ENCODE data around the gene DCTD. TPM values are rescaled to one million over a fixed set of nuclear protein-coding genes. Genes with fewer than 3 reads are reported as not detected.

The DCTD gene
- total RNA-seq, 2 experiments from 2014 or later, result 115 to 117 TPM

GRCh38 chr4:182886205-182886604, 31.0 kb downstream of the DCTD start:
- DNase-seq, result no peak
- intact Hi-C loops (cut with micrococcal nuclease), result no loop called here
- POLR2A ChIA-PET, result no interaction called here
- no peaks in the 10 kb centered on the region for H3K4me1 Mint-ChIP-seq (ENCODE audit: low read depth)
- H3K36me3 Mint-ChIP-seq, result peaks cover 85% of the 10 kb centered on the region
- H3K27ac Mint-ChIP-seq, result no peak overlapping the region
- H3K9me3 Mint-ChIP-seq, result peaks cover 16% of the 10 kb centered on the region
- no peaks in the 10 kb centered on the region for H3K27me3 Mint-ChIP-seq
- H3K4me3 Mint-ChIP-seq, result no peak overlapping the region
- CTCF ChIA-PET, result no interaction called here

GRCh38 chr4:182885738-182886077, 31.5 kb downstream of the DCTD start:
- ChIA-PET POLR2A (no interaction called here), CTCF (no interaction called here)
- no peak overlapping the region for H3K27ac Mint-ChIP-seq

GRCh38 chr4:182885022-182885737, 32.0 kb downstream of the DCTD start:
- Mint-ChIP-seq H3K27me3 (no peaks in the 10 kb centered on the region), H3K27ac (no peak overlapping the region), H3K4me3 (no peak overlapping the region), H3K9me3 (peaks cover 16% of the 10 kb centered on the region), H3K4me1 (ENCODE audit: low read depth) (no peaks in the 10 kb centered on the region), H3K36me3 (peaks cover 83% of the 10 kb centered on the region)
- DNase-seq, result no peak
- POLR2A ChIA-PET, result no interaction called here
- CTCF ChIA-PET, result no interaction called here
- intact Hi-C loops (cut with micrococcal nuclease), result no loop called here

More at GRCh38 chr4:182885738-182886077, 31.5 kb downstream of the DCTD start:
- H3K9me3 Mint-ChIP-seq, result peaks cover 16% of the 10 kb centered on the region
- H3K36me3 Mint-ChIP-seq, result peaks cover 85% of the 10 kb centered on the region
- no peaks in the 10 kb centered on the region for H3K27me3 Mint-ChIP-seq
- H3K4me1 Mint-ChIP-seq (ENCODE audit: low read depth), result no peaks in the 10 kb centered on the region
- H3K4me3 Mint-ChIP-seq, result no peak overlapping the region
- no peak for DNase-seq
- intact Hi-C loops (cut with micrococcal nuclease), result no loop called here

- Mint-ChIP-seq H3K9me3 (peaks cover 16% of the 10 kb centered on the region), H3K36me3 (peaks cover 73% of the 10 kb centered on the region), H3K27ac (no peak overlapping the region), H3K27me3 (no peaks in the 10 kb centered on the region), H3K4me3 (no peak overlapping the region), H3K4me1 (ENCODE audit: low read depth) (no peaks in the 10 kb centered on the region)
- DNase-seq, result no peak
- ChIA-PET POLR2A (no interaction called here), CTCF (no interaction called here)
- intact Hi-C loops (cut with micrococcal nuclease), result no loop called here
Observed at GRCh38 chr4:182884040-182884439, 33.1 kb downstream of the DCTD start.

GRCh38 chr4:182883351-182883750, 33.8 kb downstream of the DCTD start:
- Mint-ChIP-seq H3K36me3 (peaks cover 66% of the 10 kb centered on the region), H3K27me3 (no peaks in the 10 kb centered on the region), H3K27ac (no peak overlapping the region), H3K4me1 (ENCODE audit: low read depth) (no peaks in the 10 kb centered on the region), H3K9me3 (peaks cover 16% of the 10 kb centered on the region), H3K4me3 (no peak overlapping the region)
- ChIA-PET POLR2A (no interaction called here), CTCF (no interaction called here)
- intact Hi-C loops (cut with micrococcal nuclease), result no loop called here
- no peak for DNase-seq

GRCh38 chr4:182881914-182882313, 35.3 kb downstream of the DCTD start:
- Mint-ChIP-seq H3K4me1 (ENCODE audit: low read depth) (no peaks in the 10 kb centered on the region), H3K36me3 (peaks cover 58% of the 10 kb centered on the region), H3K27me3 (no peaks in the 10 kb centered on the region), H3K4me3 (no peak overlapping the region), H3K9me3 (peaks cover 14% of the 10 kb centered on the region), H3K27ac (no peak overlapping the region)
- POLR2A ChIA-PET, result no interaction called here
- no peak for DNase-seq
- intact Hi-C loops (cut with micrococcal nuclease), result no loop called here
- CTCF ChIA-PET, result no interaction called here

GRCh38 chr4:182880387-182881356, 36.5 kb downstream of the DCTD start:
- ChIA-PET POLR2A (no interaction called here), CTCF (no interaction called here)
- no peak overlapping the region for H3K27ac Mint-ChIP-seq
- no peak overlapping the region for H3K4me3 Mint-ChIP-seq
- H3K4me1 Mint-ChIP-seq (ENCODE audit: low read depth), result no peaks in the 10 kb centered on the region
- no peak for DNase-seq
- H3K36me3 Mint-ChIP-seq, result peaks cover 46% of the 10 kb centered on the region
- no peaks in the 10 kb centered on the region for H3K27me3 Mint-ChIP-seq
- H3K9me3 Mint-ChIP-seq, result peaks cover 7% of the 10 kb centered on the region
- intact Hi-C loops (cut with micrococcal nuclease), result no loop called here

- peaks cover 46% of the 10 kb centered on the region for H3K36me3 Mint-ChIP-seq
- DNase-seq, result no peak
- H3K4me1 Mint-ChIP-seq (ENCODE audit: low read depth), result no peaks in the 10 kb centered on the region
- H3K27ac Mint-ChIP-seq, result no peak overlapping the region
- no peaks in the 10 kb centered on the region for H3K27me3 Mint-ChIP-seq
- peaks cover 3% of the 10 kb centered on the region for H3K9me3 Mint-ChIP-seq
- CTCF ChIA-PET, result no interaction called here
- no peak overlapping the region for H3K4me3 Mint-ChIP-seq
- intact Hi-C loops (cut with micrococcal nuclease), result no loop called here
- POLR2A ChIA-PET, result no interaction called here
Observed at GRCh38 chr4:182879913-182880312, 37.3 kb downstream of the DCTD start.

GRCh38 chr4:182878633-182879495, 38.3 kb downstream of the DCTD start:
- Mint-ChIP-seq H3K4me1 (ENCODE audit: low read depth) (no peaks in the 10 kb centered on the region), H3K36me3 (peaks cover 46% of the 10 kb centered on the region), H3K27ac (no peak overlapping the region)

GRCh38 chr4:182877326-182877883, 39.8 kb downstream of the DCTD start:
- ChIA-PET POLR2A (no interaction called here), CTCF (no interaction called here)
- Mint-ChIP-seq H3K9me3 (no peaks in the 10 kb centered on the region), H3K27ac (no peak overlapping the region), H3K36me3 (peaks cover 36% of the 10 kb centered on the region), H3K27me3 (no peaks in the 10 kb centered on the region), H3K4me3 (no peak overlapping the region), H3K4me1 (ENCODE audit: low read depth) (no peaks in the 10 kb centered on the region)
- intact Hi-C loops (cut with micrococcal nuclease), result no loop called here
- no peak for DNase-seq

More at GRCh38 chr4:182878633-182879495, 38.3 kb downstream of the DCTD start:
- H3K4me3 Mint-ChIP-seq, result no peak overlapping the region
- no peaks in the 10 kb centered on the region for H3K9me3 Mint-ChIP-seq
- ChIA-PET CTCF (no interaction called here), POLR2A (no interaction called here)
- H3K27me3 Mint-ChIP-seq, result no peaks in the 10 kb centered on the region
- no peak for DNase-seq
- intact Hi-C loops (cut with micrococcal nuclease), result no loop called here

GRCh38 chr4:182876427-182876826, 40.8 kb downstream of the DCTD start:
- no peaks in the 10 kb centered on the region for H3K27me3 Mint-ChIP-seq
- peaks cover 35% of the 10 kb centered on the region for H3K36me3 Mint-ChIP-seq
- H3K4me3 Mint-ChIP-seq, result no peak overlapping the region
- POLR2A ChIA-PET, result no interaction called here
- DNase-seq, result no peak
- CTCF ChIA-PET, result no interaction called here
- no peaks in the 10 kb centered on the region for H3K9me3 Mint-ChIP-seq
- H3K27ac Mint-ChIP-seq, result no peak overlapping the region
- intact Hi-C loops (cut with micrococcal nuclease), result no loop called here
- no peaks in the 10 kb centered on the region for H3K4me1 Mint-ChIP-seq (ENCODE audit: low read depth)

Data from activated CD4-positive, alpha-beta memory T cell treated with anti-CD3 and anti-CD28 coated beads for 36 hours (primary cell).